HEK293 (cell line): ENCODE data around the gene TMOD2.

Experiments used
- CTCF ChIA-PET: fragments of 350-600 bp; formaldehyde crosslinking; extraction: SDS; loops from one replicate; lab custom pipeline; 2021; ENCODE audit warnings: antibody characterized with exemption; lab: Yijun Ruan, JAX
- POLR2A ChIA-PET: fragments of 300-600 bp; formaldehyde crosslinking; extraction: SDS; loops from one replicate; lab custom pipeline; 2020; ENCODE audit warnings: antibody characterized with exemption, inconsistent platforms; lab: Yijun Ruan, JAX
- H3K27ac ChIP-seq: fragments of 200-500 bp; sonication (Bioruptor generic); 2 replicates; pipeline ENCODE4 v1.5.1; 2014; ENCODE audit warnings: low read depth, low read length, control low read depth, inconsistent platforms; ENCODE audit errors: extremely low read depth
- H3K36me3 ChIP-seq, 2 experiments: fragments of 200-500 bp in 1 of 2; sonication (Bioruptor generic) in 1 of 2; 1 replicate in 1 of 2; 2 replicates in 1 of 2; pipeline ENCODE4 v1.5.1; 2014 to 2017; ENCODE audit warnings: inconsistent platforms in 2 of 2, low read length in 2 of 2; ENCODE audit not compliant: control insufficient read depth in 2 of 2, insufficient read depth in 1 of 2
- H3K4me1 ChIP-seq: fragments of 200-500 bp; sonication (Bioruptor generic); 2 replicates; pipeline ENCODE4 v1.5.1; 2014; ENCODE audit warnings: mild to moderate bottlenecking, low read length, inconsistent platforms; ENCODE audit not compliant: control insufficient read depth, insufficient read depth
- H3K4me3 ChIP-seq: 2 replicates; pipeline ENCODE4 v1.5.1; 2011; ENCODE audit warnings: low read depth, mild to moderate bottlenecking, control low read depth, low read length, moderate library complexity
- H3K9me3 ChIP-seq: fragments of 200-500 bp; sonication (Bioruptor generic); 2 replicates; pipeline ENCODE4 v1.5.1; 2014; ENCODE audit warnings: low read depth, low read length, inconsistent platforms; ENCODE audit not compliant: control insufficient read depth, insufficient read depth
- GLI4 ChIP-seq: fragments of 450-650 bp; formaldehyde crosslinking; IDR thresholded peaks from 2 replicates; pipeline ENCODE4 v1.5.1; 2016; ENCODE audit warnings: missing biosample characterization, missing genetic modification characterization
- HOXC10 ChIP-seq: sonication (generic); formaldehyde crosslinking; IDR thresholded peaks from 2 replicates; pipeline ENCODE4 v1.8.1; 2023; ENCODE audit warnings: mild to moderate bottlenecking, missing genetic modification reagents
- IKZF3 ChIP-seq: fragments of 450-650 bp; IDR thresholded peaks from 2 replicates; pipeline ENCODE4 v1.5.0; 2018; ENCODE audit warnings: missing biosample characterization, mild to moderate bottlenecking, missing genetic modification characterization, moderate library complexity
- PRDM10 ChIP-seq: fragments of 450-650 bp; formaldehyde crosslinking; IDR thresholded peaks from 2 replicates; pipeline ENCODE4 v1.5.1; 2016; ENCODE audit warnings: missing biosample characterization, missing genetic modification characterization
- PRDM6 ChIP-seq: fragments of 450-650 bp; formaldehyde crosslinking; IDR thresholded peaks from 2 replicates; pipeline ENCODE4 v1.5.1; 2017; ENCODE audit warnings: missing biosample characterization, missing genetic modification characterization
- ZFP37 ChIP-seq: fragments of 450-650 bp; formaldehyde crosslinking; IDR thresholded peaks from 2 replicates; pipeline ENCODE4 v1.5.1; 2016; ENCODE audit warnings: missing biosample characterization, missing genetic modification characterization
- ZNF16 ChIP-seq: fragments of 450-650 bp; formaldehyde crosslinking; IDR thresholded peaks from 2 replicates; pipeline ENCODE4 v1.5.1; 2016; ENCODE audit warnings: low read depth, missing biosample characterization, missing genetic modification characterization
- ZNF169 ChIP-seq: fragments of 450-650 bp; formaldehyde crosslinking; IDR thresholded peaks from 2 replicates; pipeline ENCODE4 v1.5.1; 2016; ENCODE audit warnings: missing biosample characterization, missing genetic modification characterization
- ZNF223 ChIP-seq: fragments of 450-650 bp; formaldehyde crosslinking; IDR thresholded peaks from 2 replicates; pipeline ENCODE4 v1.5.1; 2016; ENCODE audit warnings: missing biosample characterization, missing genetic modification characterization
- ZNF341 ChIP-seq: fragments of 450-650 bp; formaldehyde crosslinking; IDR thresholded peaks from 2 replicates; pipeline ENCODE4; 2016; ENCODE audit warnings: low read depth, missing biosample characterization, missing genetic modification characterization
- ZNF350 ChIP-seq: fragments of 450-650 bp; formaldehyde crosslinking; IDR thresholded peaks from 2 replicates; pipeline ENCODE4 v1.5.0; 2017; ENCODE audit warnings: missing biosample characterization, mild to moderate bottlenecking, missing genetic modification characterization
- ZNF510 ChIP-seq: fragments of 450-650 bp; formaldehyde crosslinking; IDR thresholded peaks from 2 replicates; pipeline ENCODE4 v1.5.1; 2018; ENCODE audit warnings: mild to moderate bottlenecking, missing genetic modification characterization, missing biosample characterization; ENCODE audit not compliant: insufficient replicate concordance
- ZNF521 ChIP-seq: fragments of 450-650 bp; formaldehyde crosslinking; IDR thresholded peaks from 2 replicates; pipeline ENCODE4 v1.5.1; 2017; ENCODE audit warnings: missing biosample characterization, mild to moderate bottlenecking, missing genetic modification characterization
- ZNF548 ChIP-seq: fragments of 450-650 bp; formaldehyde crosslinking; IDR thresholded peaks from 2 replicates; pipeline ENCODE4 v1.5.1; 2016; ENCODE audit warnings: missing biosample characterization, missing genetic modification characterization
- ZNF571 ChIP-seq: fragments of 450-650 bp; formaldehyde crosslinking; IDR thresholded peaks from 2 replicates; pipeline ENCODE4 v1.5.0; 2017; ENCODE audit warnings: missing biosample characterization, missing genetic modification characterization
- ZNF639 ChIP-seq: fragments of 450-650 bp; formaldehyde crosslinking; IDR thresholded peaks from 2 replicates; pipeline ENCODE4 v1.5.1; 2016; ENCODE audit warnings: missing biosample characterization, missing genetic modification characterization
- ZNF664 ChIP-seq: fragments of 450-650 bp; formaldehyde crosslinking; IDR thresholded peaks from 2 replicates; pipeline ENCODE4 v1.5.1; 2016; ENCODE audit warnings: missing biosample characterization, missing genetic modification characterization
- ZNF785 ChIP-seq: fragments of 450-650 bp; formaldehyde crosslinking; IDR thresholded peaks from 2 replicates; pipeline ENCODE4 v1.5.1; 2016; ENCODE audit warnings: missing biosample characterization, missing genetic modification characterization
- ZSCAN23 ChIP-seq: fragments of 450-650 bp; formaldehyde crosslinking; IDR thresholded peaks from 2 replicates; pipeline ENCODE4 v1.5.1; 2016; ENCODE audit warnings: missing biosample characterization, missing genetic modification characterization
- ZSCAN5A ChIP-seq: fragments of 450-650 bp; formaldehyde crosslinking; IDR thresholded peaks from 2 replicates; pipeline ENCODE4 v1.5.1; 2016; ENCODE audit warnings: missing biosample characterization, missing genetic modification characterization

The TMOD2 gene

GRCh38 chr15:51842852-51843737 lies 91.7 kb downstream of the TMOD2 start (continued):
- TF ChIP-seq ZNF223 (tag by site-specific recombination): no peak
- TF ChIP-seq ZNF785 (tag by site-specific recombination): no peak

GRCh38 chr15:51844747-51845426 lies 93.5 kb downstream of the TMOD2 start:
- Histone ChIP-seq H3K9me3 (no peaks in the 10 kb centered on the region), H3K36me3 (no peaks in the 10 kb centered on the region), H3K27ac (no peak overlapping the region), H3K4me3 (no peak overlapping the region)
- POLR2A ChIA-PET: interaction anchor here (0.8 kb wide), 1 partner anchor 15 kb away, joined by 3 read pairs; no protein-coding TSS in a partner anchor
- CTCF ChIA-PET: interaction anchor here (0.5 to 1.6 kb wide), 3 partner anchors 11 to 69 kb away, joined by 3 to 4 read pairs (median 3); no protein-coding TSS in a partner anchor
- no peak for TF ChIP-seq ZNF664 (tag by site-specific recombination)
- TF ChIP-seq PRDM10 (tag by site-specific recombination): 0 out of 2 replicates have a peak, but pooled peaks have one; percentile 15
- no peak for TF ChIP-seq ZSCAN5A (tag by site-specific recombination)
- TF ChIP-seq ZNF341 (tag by site-specific recombination): no peak
- no peak for TF ChIP-seq ZNF350 (tag by site-specific recombination)
- TF ChIP-seq ZNF510: no peak
- no peak for TF ChIP-seq IKZF3
- no peak for TF ChIP-seq ZFP37 (tag by site-specific recombination)
- peak; percentile 57; the same call in 1 of the 2 replicates for TF ChIP-seq PRDM6 (tag by site-specific recombination)
- no peak for TF ChIP-seq ZNF521 (tag by site-specific recombination)
- no peak for TF ChIP-seq ZSCAN23 (tag by site-specific recombination)
- TF ChIP-seq, all 188 proteins: peak for 2
- peaks cover 33% of the 10 kb centered on the region for H3K4me1 ChIP-seq

GRCh38 chr15:51846066-51846462 lies 94.7 kb downstream of the TMOD2 start:
- Histone ChIP-seq H3K4me3 (no peak overlapping the region), H3K36me3 (no peaks in the 10 kb centered on the region), H3K27ac (no peak overlapping the region), H3K9me3 (no peaks in the 10 kb centered on the region), H3K4me1 (peaks cover 27% of the 10 kb centered on the region)
- CTCF ChIA-PET: interaction anchor here (0.6 to 1.6 kb wide), 2 partner anchors 10 to 1497 kb away, joined by 3 to 4 read pairs; no protein-coding TSS in a partner anchor
- POLR2A ChIA-PET: interaction anchor here (0.7 to 0.8 kb wide), 2 partner anchors 9 to 16 kb away, joined by 3 read pairs; no protein-coding TSS in a partner anchor
- TF ChIP-seq ZNF639 (tag by site-specific recombination) (no peak), GLI4 (no peak), ZNF571 (no peak), ZNF548 (tag by site-specific recombination) (no peak), ZSCAN5A (tag by site-specific recombination) (no peak), ZNF16 (tag by site-specific recombination) (no peak), HOXC10 (no peak), ZNF169 (tag by site-specific recombination) (no peak)
